Astrocyte (in vitro differentiated cells and primary cell): Measurements from ENCODE around the gene HTR5A. TPM values are rescaled to one million over a fixed set of nuclear protein-coding genes. Genes with fewer than 3 reads are reported as not detected.

Experiments
- DNase-seq: peaks from one replicate; pipeline ENCODE4 v3.0.0-alpha.2; 2010; ENCODE audit warnings: low read depth
- FAIRE-seq: peaks from 2 replicates; lab custom pipeline; 2011; peaks lifted over from hg19 to GRCh38; lab: Jason Lieb, UNC
- H2AFZ ChIP-seq: 2 replicates; pipeline ENCODE4 v1.6.0; 2012; ENCODE audit warnings: low read depth, low read length, inconsistent platforms
- H3K27ac ChIP-seq: 2 replicates; pipeline ENCODE4 v1.5.1; 2011; ENCODE audit warnings: low read depth, low read length, inconsistent platforms
- H3K27me3 ChIP-seq: 2 replicates; pipeline ENCODE4 v1.6.0; 2011; ENCODE audit warnings: low read length, inconsistent platforms; ENCODE audit not compliant: insufficient read depth
- H3K36me3 ChIP-seq: 2 replicates; pipeline ENCODE4 v1.5.1; 2011; ENCODE audit warnings: low read length, inconsistent platforms; ENCODE audit not compliant: insufficient read depth
- H3K4me1 ChIP-seq: 2 replicates; pipeline ENCODE4 v1.5.1; 2011; ENCODE audit warnings: low read length, inconsistent platforms; ENCODE audit not compliant: insufficient read depth
- H3K4me2 ChIP-seq: 2 replicates; pipeline ENCODE4 v1.6.0; 2012; ENCODE audit warnings: low read length, inconsistent platforms
- H3K4me3 ChIP-seq: 2 replicates; pipeline ENCODE4 v1.5.1; 2011; ENCODE audit warnings: low read depth, mild to moderate bottlenecking, low read length, inconsistent platforms; ENCODE audit not compliant: insufficient read depth
- H3K79me2 ChIP-seq: 2 replicates; pipeline ENCODE4 v1.6.0; 2012; ENCODE audit warnings: mild to moderate bottlenecking, low read length, inconsistent platforms; ENCODE audit not compliant: insufficient read depth
- H3K9ac ChIP-seq: 2 replicates; pipeline ENCODE4 v1.6.0; 2012; ENCODE audit warnings: mild to moderate bottlenecking, low read length, inconsistent platforms
- H3K9me3 ChIP-seq: 2 replicates; pipeline ENCODE4 v1.5.1; 2012; ENCODE audit warnings: low read depth, mild to moderate bottlenecking, low read length, inconsistent platforms; ENCODE audit not compliant: insufficient read depth
- H4K20me1 ChIP-seq: 2 replicates; pipeline ENCODE4 v1.6.0; 2012; ENCODE audit warnings: low read length, inconsistent platforms; ENCODE audit not compliant: insufficient read depth
- H3K27ac Mint-ChIP-seq: one replicate; pipeline ENCODE4 v1.8.0; 2021; ENCODE audit warnings: mild to moderate bottlenecking, mixed read lengths; ENCODE audit not compliant: unreplicated experiment
- H3K27me3 Mint-ChIP-seq: one replicate; pipeline ENCODE4 v1.8.0; 2021; ENCODE audit warnings: low read depth, mixed read lengths; ENCODE audit not compliant: unreplicated experiment
- H3K36me3 Mint-ChIP-seq: one replicate; pipeline ENCODE4 v1.8.0; 2021; ENCODE audit warnings: low read depth, mixed read lengths; ENCODE audit not compliant: unreplicated experiment
- H3K4me1 Mint-ChIP-seq: one replicate; pipeline ENCODE4 v1.8.0; 2021; ENCODE audit warnings: low read depth, mixed read lengths; ENCODE audit not compliant: unreplicated experiment
- H3K4me3 Mint-ChIP-seq: one replicate; pipeline ENCODE4 v1.8.0; 2021; ENCODE audit warnings: mild to moderate bottlenecking, moderate library complexity, mixed read lengths; ENCODE audit not compliant: unreplicated experiment
- H3K9me3 Mint-ChIP-seq: one replicate; pipeline ENCODE4 v1.8.0; 2021; ENCODE audit warnings: mild to moderate bottlenecking, mixed read lengths; ENCODE audit not compliant: unreplicated experiment
- CTCF ChIP-seq: IDR thresholded peaks from 2 replicates; pipeline ENCODE4 v1.5.1; 2011; ENCODE audit warnings: low read depth, mild to moderate bottlenecking, inconsistent platforms, low read length, moderate library complexity; ENCODE audit not compliant: insufficient read depth
- EZH2 ChIP-seq: IDR thresholded peaks from 2 replicates; pipeline ENCODE4 v1.6.1; 2012; ENCODE audit warnings: mild to moderate bottlenecking, low read length, inconsistent platforms; ENCODE audit not compliant: insufficient read depth
- total RNA-seq: library from RNA; stranded (reverse); gene quantifications from 2 replicates; pipeline ENCODE4 v1.2.1, GENCODE V29; 2021

The HTR5A gene
- total RNA-seq, 1 donor from 2014 or later = not detected

- H3K9me3 Mint-ChIP-seq = no peaks in the 10 kb centered on the region
- H3K27me3 ChIP-seq = no peaks in the 10 kb centered on the region
- no peaks in the 10 kb centered on the region for H3K4me1 Mint-ChIP-seq
- no peak overlapping the region for H3K9ac ChIP-seq
- FAIRE-seq (no peak), DNase-seq (no peak)
- peaks cover 12% of the 10 kb centered on the region for H3K27me3 Mint-ChIP-seq
- H3K4me1 ChIP-seq = no peaks in the 10 kb centered on the region
- no peak overlapping the region for H2AFZ ChIP-seq
- no peak for TF ChIP-seq CTCF
- TF ChIP-seq EZH2 = no peak
- no peaks in the 10 kb centered on the region for H3K36me3 Mint-ChIP-seq
- H3K9me3 ChIP-seq = no peaks in the 10 kb centered on the region
- H3K4me3 ChIP-seq = no peak overlapping the region
- no peak overlapping the region for H3K27ac ChIP-seq
- H3K4me3 Mint-ChIP-seq = no peak overlapping the region
- H3K27ac Mint-ChIP-seq = no peak overlapping the region
- no peaks in the 10 kb centered on the region for H3K79me2 ChIP-seq
- H3K4me2 ChIP-seq = no peak overlapping the region
- no peaks in the 10 kb centered on the region for H3K36me3 ChIP-seq
- H4K20me1 ChIP-seq = no peaks in the 10 kb centered on the region
Measured at GRCh38 chr7:155129186-155129585, 59.1 kb downstream of the HTR5A start.

- Histone ChIP-seq H3K27me3 (no peaks in the 10 kb centered on the region), H3K27ac (no peak overlapping the region), H3K79me2 (no peaks in the 10 kb centered on the region), H3K9ac (no peak overlapping the region), H3K9me3 (no peaks in the 10 kb centered on the region), H3K4me1 (no peaks in the 10 kb centered on the region), H3K4me3 (no peak overlapping the region), H3K4me2 (no peak overlapping the region), H3K36me3 (no peaks in the 10 kb centered on the region), H4K20me1 (no peaks in the 10 kb centered on the region), H2AFZ (no peak overlapping the region)
- FAIRE-seq (no peak), DNase-seq (no peak)
- no peaks in the 10 kb centered on the region for H3K4me1 Mint-ChIP-seq
- no peak overlapping the region for H3K4me3 Mint-ChIP-seq
- H3K9me3 Mint-ChIP-seq = no peaks in the 10 kb centered on the region
- TF ChIP-seq EZH2 = no peak
- no peak for TF ChIP-seq CTCF
- no peak overlapping the region for H3K27ac Mint-ChIP-seq
- no peaks in the 10 kb centered on the region for H3K36me3 Mint-ChIP-seq
- H3K27me3 Mint-ChIP-seq = peaks cover 12% of the 10 kb centered on the region
Measured at GRCh38 chr7:155129789-155130188, 59.7 kb downstream of the HTR5A start.

- Histone ChIP-seq H3K4me2 (no peak overlapping the region), H3K27ac (no peak overlapping the region), H4K20me1 (no peaks in the 10 kb centered on the region), H3K36me3 (no peaks in the 10 kb centered on the region), H2AFZ (no peak overlapping the region), H3K9ac (no peak overlapping the region), H3K4me3 (no peak overlapping the region), H3K4me1 (no peaks in the 10 kb centered on the region), H3K79me2 (no peaks in the 10 kb centered on the region), H3K9me3 (no peaks in the 10 kb centered on the region), H3K27me3 (no peaks in the 10 kb centered on the region)
- Mint-ChIP-seq H3K27ac (no peak overlapping the region), H3K9me3 (no peaks in the 10 kb centered on the region), H3K4me1 (no peaks in the 10 kb centered on the region), H3K36me3 (no peaks in the 10 kb centered on the region), H3K4me3 (no peak overlapping the region), H3K27me3 (peaks cover 12% of the 10 kb centered on the region)
- FAIRE-seq = no peak
- no peak for DNase-seq
- no peak for TF ChIP-seq CTCF
- no peak for TF ChIP-seq EZH2
Measured at GRCh38 chr7:155130493-155130892, 60.4 kb downstream of the HTR5A start.
